ENCODE measurements around the gene DHX34. TPM values are rescaled to one million over a fixed set of nuclear protein-coding genes. Genes with fewer than 3 reads are reported as not detected.

The DHX34 gene
- polyA plus RNA-seq, 2 donors = 9.4 to 15.6 TPM

DNA sequence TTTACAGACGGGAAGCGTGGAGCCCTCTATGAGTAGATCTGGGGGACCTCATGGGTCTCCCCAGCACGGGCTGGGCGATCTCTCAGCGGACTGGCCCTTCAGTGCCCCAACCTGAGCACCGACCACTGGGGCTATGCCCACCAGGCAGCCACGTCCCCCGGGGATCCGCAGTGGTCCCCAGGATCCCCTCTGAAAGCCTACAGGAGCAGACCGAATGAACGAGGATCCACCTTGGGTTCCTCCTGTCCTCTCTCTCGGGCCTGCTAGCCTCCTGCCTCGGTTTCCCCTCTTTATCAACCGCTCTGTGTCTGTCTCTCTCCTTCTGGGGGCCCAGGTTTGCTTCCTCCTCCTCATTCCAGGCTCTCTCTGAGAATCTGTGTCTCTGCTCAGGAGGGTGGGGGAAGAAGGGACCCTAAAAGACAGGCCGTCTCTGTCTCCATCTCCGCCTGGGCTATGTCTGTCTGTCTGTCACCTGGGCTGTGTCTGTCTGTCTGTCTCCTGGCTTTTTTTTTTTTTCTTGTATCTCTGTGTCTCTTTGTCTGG, 72.2 kb downstream of the DHX34 start:
- peaks cover 4 to 21% of the 10 kb centered on the region in 2 donors for H3K27me3 ChIP-seq (ENCODE audit: control insufficient read depth in 1 of 2, insufficient read depth in 2 of 2, low read length in 2 of 2)
- no peaks in the 10 kb centered on the region for H3K36me3 ChIP-seq (ENCODE audit: control insufficient read depth in 2 of 2, insufficient read depth in 2 of 2, low read length in 1 of 2)
- H3K4me3 ChIP-seq (ENCODE audit: low read depth in 1 of 2, low read length in 2 of 2) = no peak overlapping the region
- H3K27ac ChIP-seq (ENCODE audit: low read depth in 2 of 2, low read length in 1 of 2) = no peak overlapping the region
- no peaks in the 10 kb centered on the region for H3K4me1 ChIP-seq (ENCODE audit: control insufficient read depth in 2 of 2, insufficient read depth in 2 of 2, low read length in 1 of 2)
- 18 to 20% methylated on average over 16 of the region's 16 CpGs for WGBS, 2 donors
- no peaks in the 10 kb centered on the region for H3K9me3 ChIP-seq (ENCODE audit: control insufficient read depth in 2 of 2, insufficient read depth in 1 of 2, low read depth in 1 of 2, low read length in 1 of 2)

DNA sequence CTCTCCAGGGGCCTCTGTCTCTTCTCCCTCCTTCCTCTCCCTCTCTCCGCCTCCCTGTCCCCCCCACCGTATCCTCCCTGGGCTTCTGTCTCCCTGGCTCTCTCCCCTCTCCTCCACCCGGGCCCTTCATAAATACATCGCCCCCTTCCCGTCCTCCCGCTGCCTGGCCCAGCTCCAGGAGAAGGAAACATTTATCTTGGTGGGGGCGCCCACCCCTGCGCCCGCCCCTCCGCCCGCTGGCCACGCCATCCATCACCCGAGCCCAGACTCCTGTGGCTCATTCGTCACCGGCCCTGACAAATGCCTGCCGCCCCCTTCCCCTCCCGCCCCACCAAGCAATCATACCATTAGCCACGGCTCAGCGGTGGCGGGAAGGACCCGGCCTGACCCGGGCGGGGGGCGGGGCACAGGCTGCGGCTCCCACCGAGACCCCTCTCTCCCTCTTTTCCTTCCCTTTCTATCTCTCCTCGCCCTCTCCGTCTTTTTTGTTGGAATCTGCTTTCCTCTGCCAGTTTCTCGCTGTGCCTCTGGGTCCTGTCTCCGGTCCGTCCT, 72.8 kb downstream of the DHX34 start:
- Histone ChIP-seq H3K27ac (ENCODE audit: low read depth in 2 of 2, low read length in 1 of 2) (no peak overlapping the region), H3K4me3 (ENCODE audit: low read depth in 1 of 2, low read length in 2 of 2) (no peak overlapping the region), H3K4me1 (ENCODE audit: control insufficient read depth in 2 of 2, insufficient read depth in 2 of 2, low read length in 1 of 2) (no peaks in the 10 kb centered on the region), H3K36me3 (ENCODE audit: control insufficient read depth in 2 of 2, insufficient read depth in 2 of 2, low read length in 1 of 2) (no peaks in the 10 kb centered on the region), H3K27me3 (ENCODE audit: control insufficient read depth in 1 of 2, insufficient read depth in 2 of 2, low read length in 2 of 2) (peaks cover 0 to 17% of the 10 kb centered on the region in 2 donors), H3K9me3 (ENCODE audit: control insufficient read depth in 2 of 2, insufficient read depth in 1 of 2, low read depth in 1 of 2, low read length in 1 of 2) (no peaks in the 10 kb centered on the region)
- 4 to 5% methylated on average over 29 to 31 of the region's 31 CpGs for WGBS, 2 donors

DNA sequence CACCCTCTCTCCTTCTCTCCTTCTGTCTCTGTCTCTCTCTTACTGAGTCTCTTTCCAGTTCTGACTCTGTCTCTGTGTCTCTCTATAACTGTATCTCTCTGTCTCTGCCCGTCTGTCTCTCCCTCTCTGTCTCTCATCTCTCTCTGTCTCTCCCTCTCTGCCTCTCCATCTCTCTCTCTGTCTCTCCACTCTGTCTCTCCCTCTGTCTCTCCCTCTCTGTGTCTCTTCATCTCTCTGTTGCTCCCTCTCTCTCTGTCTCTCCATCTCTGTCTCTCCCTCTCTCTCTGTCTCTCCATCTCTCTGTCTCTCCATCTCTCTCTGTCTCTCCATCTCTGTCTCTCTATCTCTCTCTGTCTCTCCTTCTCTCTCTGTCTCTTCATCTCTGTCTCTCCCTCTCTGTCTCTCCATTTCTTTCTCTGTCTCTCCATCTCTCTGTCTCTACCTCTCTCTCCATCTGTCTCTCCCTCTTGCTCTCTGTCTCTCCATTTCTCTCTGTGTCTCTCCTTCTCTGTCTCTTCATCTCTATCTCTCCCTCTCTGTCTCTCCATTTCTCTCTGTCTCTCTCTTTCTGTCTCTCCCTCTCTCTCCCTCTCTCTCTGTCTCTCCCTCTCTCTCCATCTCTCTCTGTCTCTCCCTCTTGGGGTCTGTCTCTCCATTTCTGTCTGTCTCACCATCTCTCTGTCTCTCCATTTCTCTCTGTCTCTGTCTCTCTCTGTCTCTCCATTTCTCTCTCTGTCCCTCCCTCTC, 73.5 kb downstream of the DHX34 start:
- Histone ChIP-seq H3K9me3 (ENCODE audit: control insufficient read depth in 2 of 2, insufficient read depth in 1 of 2, low read depth in 1 of 2, low read length in 1 of 2) (no peaks in the 10 kb centered on the region), H3K27me3 (ENCODE audit: control insufficient read depth in 1 of 2, insufficient read depth in 2 of 2, low read length in 2 of 2) (peaks cover 0 to 17% of the 10 kb centered on the region in 2 donors), H3K4me1 (ENCODE audit: control insufficient read depth in 2 of 2, insufficient read depth in 2 of 2, low read length in 1 of 2) (peaks cover 0 to 2% of the 10 kb centered on the region in 2 donors), H3K27ac (ENCODE audit: low read depth in 2 of 2, low read length in 1 of 2) (no peak overlapping the region), H3K36me3 (ENCODE audit: control insufficient read depth in 2 of 2, insufficient read depth in 2 of 2, low read length in 1 of 2) (no peaks in the 10 kb centered on the region), H3K4me3 (ENCODE audit: low read depth in 1 of 2, low read length in 2 of 2) (no peak overlapping the region)
- WGBS, 2 donors = 10 to 13% methylated on average over 1 of the region's 1 CpG

DNA sequence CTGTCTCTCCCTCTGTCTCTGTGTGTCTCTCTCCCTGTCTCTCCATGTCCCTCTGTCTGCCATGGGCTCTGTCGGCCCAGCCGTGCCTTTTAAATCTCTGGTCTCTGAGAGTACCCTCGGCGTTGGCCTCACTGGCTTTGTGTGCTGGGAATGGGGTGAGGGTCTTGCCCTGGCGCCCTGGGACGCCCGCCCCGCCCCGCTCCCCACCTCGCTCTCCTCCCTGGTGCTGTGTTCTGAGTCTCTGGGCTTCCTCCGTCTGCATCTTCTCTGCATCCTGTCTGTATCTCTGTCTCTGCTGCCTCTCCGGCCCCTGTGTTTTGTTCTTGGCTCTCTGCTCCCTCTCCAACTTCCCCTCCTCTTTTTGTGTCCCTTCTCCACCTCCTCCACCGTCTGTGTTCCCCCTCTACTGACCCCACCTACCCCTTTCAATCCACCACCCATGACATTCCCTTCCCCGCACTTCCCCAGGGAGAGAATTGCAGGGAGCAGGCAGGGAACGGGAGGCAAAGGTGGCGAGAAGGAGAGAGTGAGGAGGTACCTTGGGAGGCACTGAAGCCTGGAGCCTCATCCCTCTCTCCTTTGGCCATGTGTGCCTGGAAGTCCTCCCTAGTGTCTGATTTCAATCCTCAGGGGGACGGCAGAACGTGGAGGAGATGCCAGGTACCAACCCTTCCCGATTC, 74.2 kb downstream of the DHX34 start:
- Histone ChIP-seq H3K4me3 (ENCODE audit: low read depth in 1 of 2, low read length in 2 of 2) (no peak overlapping the region), H3K36me3 (ENCODE audit: control insufficient read depth in 2 of 2, insufficient read depth in 2 of 2, low read length in 1 of 2) (no peaks in the 10 kb centered on the region), H3K4me1 (ENCODE audit: control insufficient read depth in 2 of 2, insufficient read depth in 2 of 2, low read length in 1 of 2) (peaks cover 0 to 5% of the 10 kb centered on the region in 2 donors), H3K27me3 (ENCODE audit: control insufficient read depth in 1 of 2, insufficient read depth in 2 of 2, low read length in 2 of 2) (peaks cover 0 to 17% of the 10 kb centered on the region in 2 donors), H3K9me3 (ENCODE audit: control insufficient read depth in 2 of 2, insufficient read depth in 1 of 2, low read depth in 1 of 2, low read length in 1 of 2) (no peaks in the 10 kb centered on the region), H3K27ac (ENCODE audit: low read depth in 2 of 2, low read length in 1 of 2) (no peak overlapping the region)
- WGBS, 2 donors = 15 to 16% methylated on average over 17 to 19 of the region's 19 CpGs

DNA sequence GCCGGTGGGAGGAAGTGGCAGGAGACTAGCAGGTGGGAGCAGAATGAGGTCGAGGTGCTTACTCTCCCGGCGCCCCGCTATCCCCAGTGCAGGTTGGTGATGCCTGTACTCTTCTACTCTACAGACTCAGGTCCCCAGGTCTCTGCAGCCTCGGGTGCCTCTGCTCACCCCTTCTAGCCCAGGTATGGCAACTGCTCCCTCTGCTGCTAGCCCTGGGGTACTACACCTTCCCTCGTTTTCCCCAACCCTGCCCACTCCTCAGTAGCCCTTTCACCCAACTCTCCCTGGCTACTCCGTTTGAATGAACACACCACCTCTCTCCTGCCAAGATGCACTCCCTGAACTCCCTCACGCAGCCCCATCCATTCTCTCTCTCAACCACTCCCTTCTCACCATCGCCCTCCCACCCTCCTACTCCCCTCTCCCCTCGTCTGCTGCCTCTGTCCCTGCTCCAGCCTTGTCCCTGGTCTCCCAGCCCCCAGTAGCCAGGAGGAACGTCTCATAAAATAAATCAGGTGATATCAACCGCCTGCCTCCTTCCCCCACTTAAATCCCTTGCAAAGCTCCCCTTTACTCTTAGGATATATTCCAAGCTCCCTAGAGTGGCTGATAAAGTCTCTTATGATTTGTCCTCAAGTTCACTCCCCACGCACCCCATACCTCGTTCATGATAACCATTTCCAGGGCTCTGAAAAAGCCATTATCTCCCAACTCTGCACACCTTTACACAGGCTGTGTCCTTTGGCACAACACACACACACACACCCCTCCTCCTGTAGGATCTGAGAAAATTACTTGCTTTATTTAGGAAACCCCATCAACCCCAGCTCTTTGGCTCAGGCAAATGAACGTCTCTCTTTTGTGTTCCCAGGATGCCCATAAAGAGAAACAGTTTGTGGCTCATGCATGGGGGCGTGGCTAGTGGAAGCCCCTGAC, 78.4 kb downstream of the DHX34 start:
- Histone ChIP-seq H3K36me3 (ENCODE audit: control insufficient read depth in 2 of 2, insufficient read depth in 2 of 2, low read length in 1 of 2) (no peaks in the 10 kb centered on the region), H3K27me3 (ENCODE audit: control insufficient read depth in 1 of 2, insufficient read depth in 2 of 2, low read length in 2 of 2) (peaks cover 0 to 6% of the 10 kb centered on the region in 2 donors), H3K9me3 (ENCODE audit: control insufficient read depth in 2 of 2, insufficient read depth in 1 of 2, low read depth in 1 of 2, low read length in 1 of 2) (no peaks in the 10 kb centered on the region), H3K4me3 (ENCODE audit: low read depth in 1 of 2, low read length in 2 of 2) (no peak overlapping the region), H3K4me1 (ENCODE audit: control insufficient read depth in 2 of 2, insufficient read depth in 2 of 2, low read length in 1 of 2) (peaks cover 4 to 16% of the 10 kb centered on the region in 2 donors), H3K27ac (ENCODE audit: low read depth in 2 of 2, low read length in 1 of 2) (peak overlapping the region; percentile 1 to 54)
- 6 to 8% methylated on average over 14 to 17 of the region's 17 CpGs for WGBS, 2 donors

DNA sequence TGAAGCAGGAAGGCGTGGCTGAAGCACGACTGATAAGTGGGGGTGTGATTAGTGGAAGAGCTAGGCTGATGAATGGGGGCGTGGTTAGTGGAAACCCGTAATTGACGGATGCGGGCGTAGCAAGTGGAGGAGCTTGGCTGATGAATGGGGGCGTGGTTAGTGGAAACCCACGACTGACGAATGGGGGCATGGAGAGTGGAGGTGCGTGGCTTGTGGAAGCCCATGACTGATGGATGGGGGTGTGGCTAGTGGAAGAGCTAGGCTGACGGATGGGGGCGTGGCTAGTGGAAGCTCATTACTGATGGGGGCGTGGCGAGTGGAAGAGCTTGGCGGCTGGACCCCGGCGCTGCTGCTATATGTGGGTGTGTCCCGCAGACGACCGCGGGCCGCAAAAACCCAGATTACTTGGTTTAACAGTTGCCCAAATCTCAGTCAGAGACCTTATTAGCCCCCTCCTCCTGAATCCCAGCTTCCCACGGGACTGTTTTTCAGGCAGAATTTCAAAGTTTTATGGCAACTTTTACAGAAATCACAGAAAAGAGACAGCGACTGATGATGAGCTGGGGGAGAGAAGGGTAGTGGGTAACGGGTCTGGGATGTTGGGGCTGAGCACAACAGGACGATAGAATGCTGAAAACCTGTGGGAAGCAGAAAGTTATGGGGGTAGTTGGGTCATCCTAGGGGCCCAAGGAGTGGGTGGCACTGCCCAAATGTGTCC, 79.2 kb downstream of the DHX34 start:
- H3K4me3 ChIP-seq (ENCODE audit: low read depth in 1 of 2, low read length in 2 of 2) = no peak overlapping the region
- WGBS, 2 donors = 1% methylated on average over 27 of the region's 27 CpGs
- H3K27me3 ChIP-seq (ENCODE audit: control insufficient read depth in 1 of 2, insufficient read depth in 2 of 2, low read length in 2 of 2) = peaks cover 0 to 6% of the 10 kb centered on the region in 2 donors

DNA sequence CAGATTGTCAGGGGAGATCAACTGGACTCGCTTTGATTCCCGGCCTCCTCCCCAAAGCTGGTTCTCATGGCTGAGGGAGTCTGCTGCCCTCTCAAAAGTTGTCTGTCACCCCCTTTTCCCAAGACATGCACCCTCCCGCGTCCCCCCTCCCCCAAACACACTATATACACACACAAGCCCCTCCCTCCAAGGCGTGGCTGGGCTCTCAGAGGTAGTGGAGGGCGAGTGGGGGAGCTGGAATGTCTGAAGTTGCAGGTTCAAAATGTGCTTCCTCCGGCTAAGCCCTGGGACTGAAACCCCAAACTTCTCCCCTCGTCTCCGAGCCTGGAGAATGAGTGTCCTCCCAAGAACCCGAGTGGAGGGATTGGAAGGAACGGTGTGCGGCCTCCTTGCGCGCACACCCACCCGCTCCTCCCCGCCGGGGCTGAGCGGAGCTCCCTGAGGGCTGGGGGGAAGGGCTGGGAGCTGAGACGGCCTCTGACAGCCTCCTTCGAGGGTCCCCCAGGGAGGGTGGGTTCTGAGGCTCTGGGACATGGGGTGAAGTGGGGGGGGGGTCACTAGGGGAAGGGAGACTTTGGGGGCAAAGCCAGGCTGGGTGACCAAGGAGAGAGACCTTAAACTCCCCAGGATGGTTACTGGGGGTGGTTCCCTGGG, 80.2 kb downstream of the DHX34 start:
- 26 to 36% methylated on average over 19 to 20 of the region's 20 CpGs for WGBS, 2 donors
- Histone ChIP-seq H3K36me3 (ENCODE audit: control insufficient read depth in 2 of 2, insufficient read depth in 2 of 2, low read length in 1 of 2) (no peaks in the 10 kb centered on the region), H3K27ac (ENCODE audit: low read depth in 2 of 2, low read length in 1 of 2) (no peak overlapping the region), H3K4me1 (ENCODE audit: control insufficient read depth in 2 of 2, insufficient read depth in 2 of 2, low read length in 1 of 2) (peaks cover 4 to 19% of the 10 kb centered on the region in 2 donors), H3K4me3 (ENCODE audit: low read depth in 1 of 2, low read length in 2 of 2) (no peak overlapping the region), H3K27me3 (ENCODE audit: control insufficient read depth in 1 of 2, insufficient read depth in 2 of 2, low read length in 2 of 2) (no peaks in the 10 kb centered on the region), H3K9me3 (ENCODE audit: control insufficient read depth in 2 of 2, insufficient read depth in 1 of 2, low read depth in 1 of 2, low read length in 1 of 2) (no peaks in the 10 kb centered on the region)

More for the DNA sequence above, 79.2 kb downstream of the DHX34 start:
- H3K27ac ChIP-seq (ENCODE audit: low read depth in 2 of 2, low read length in 1 of 2) = peak overlapping the region; percentile 9 to 54
- no peaks in the 10 kb centered on the region for H3K36me3 ChIP-seq (ENCODE audit: control insufficient read depth in 2 of 2, insufficient read depth in 2 of 2, low read length in 1 of 2)
- peaks cover 4 to 16% of the 10 kb centered on the region in 2 donors for H3K4me1 ChIP-seq (ENCODE audit: control insufficient read depth in 2 of 2, insufficient read depth in 2 of 2, low read length in 1 of 2)
- no peaks in the 10 kb centered on the region for H3K9me3 ChIP-seq (ENCODE audit: control insufficient read depth in 2 of 2, insufficient read depth in 1 of 2, low read depth in 1 of 2, low read length in 1 of 2)

DNA sequence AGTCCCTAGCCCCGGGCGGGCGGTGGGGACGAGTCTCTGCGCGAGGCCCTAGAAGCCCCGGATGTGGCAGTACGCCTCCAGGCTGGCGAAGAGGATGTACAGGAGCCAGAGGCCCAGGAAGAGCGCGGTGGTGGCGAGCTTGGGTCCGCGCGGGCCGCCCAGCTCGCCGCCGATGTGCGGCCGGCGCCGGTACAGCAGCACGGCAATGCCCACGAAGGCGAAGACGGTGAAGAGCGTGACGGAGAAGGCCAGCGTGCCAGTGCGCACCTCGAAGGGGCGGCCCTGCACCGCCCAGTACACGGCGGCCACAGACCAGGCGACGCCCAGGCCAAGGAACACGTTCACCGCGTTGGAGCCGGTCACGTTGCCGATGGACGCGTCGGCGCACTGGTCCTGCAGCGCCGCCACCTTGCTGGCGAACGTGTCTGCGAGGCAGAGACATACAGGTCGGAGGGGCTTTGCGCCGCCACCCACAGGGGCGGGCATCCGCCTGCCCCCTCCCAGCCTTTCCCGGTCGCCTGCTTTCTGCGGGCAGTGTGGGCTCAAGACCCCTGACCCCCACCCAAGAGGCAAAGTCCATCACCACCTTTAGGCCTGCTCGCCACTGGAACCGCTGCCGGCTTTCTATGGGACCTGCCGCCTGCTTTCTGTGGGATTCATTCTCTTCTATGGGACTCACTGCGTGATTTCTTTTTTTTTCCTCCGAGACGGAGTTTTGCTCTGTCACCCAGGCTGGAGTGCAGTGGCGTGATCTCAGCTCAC, 81.1 kb downstream of the DHX34 start:
- WGBS, 2 donors = 7 to 8% methylated on average over 68 to 69 of the region's 69 CpGs
- no peak overlapping the region for H3K27ac ChIP-seq (ENCODE audit: low read depth in 2 of 2, low read length in 1 of 2)
- no peaks in the 10 kb centered on the region for H3K36me3 ChIP-seq (ENCODE audit: control insufficient read depth in 2 of 2, insufficient read depth in 2 of 2, low read length in 1 of 2)
- H3K4me1 ChIP-seq (ENCODE audit: control insufficient read depth in 2 of 2, insufficient read depth in 2 of 2, low read length in 1 of 2) = peaks cover 4 to 19% of the 10 kb centered on the region in 2 donors
- no peaks in the 10 kb centered on the region for H3K27me3 ChIP-seq (ENCODE audit: control insufficient read depth in 1 of 2, insufficient read depth in 2 of 2, low read length in 2 of 2)
- H3K9me3 ChIP-seq (ENCODE audit: control insufficient read depth in 2 of 2, insufficient read depth in 1 of 2, low read depth in 1 of 2, low read length in 1 of 2) = no peaks in the 10 kb centered on the region
- H3K4me3 ChIP-seq (ENCODE audit: low read depth in 1 of 2, low read length in 2 of 2) = peak overlapping the region; percentile 32 to 36

Data from esophagus (tissue), 2 donors.